DND-41 (cell line): Measurements from ENCODE around the gene PSKH1.
A peak's percentile ranks its signal among the peaks of the same experiment; 100 is the strongest.
"Not testable (repeated sequence)": the region's sequence is repeated elsewhere in the genome, so short reads cannot be mapped to it uniquely, and the experiment has no call there.

ENCODE experiments used
- ATAC-seq: fragments of 200-7000 bp; cut with Tn5 transposase; 3 replicates; pipeline ENCODE4 v1.9.1; 2021; ENCODE audit warnings: low read depth; ENCODE audit not compliant: insufficient read depth
- DNase-seq: peaks from one replicate; pipeline ENCODE4 v3.0.0-alpha.2; 2020
- H2AFZ ChIP-seq: 2 replicates; pipeline ENCODE4 v1.6.0; 2012; ENCODE audit warnings: low read depth, low read length
- H3K27ac ChIP-seq: 2 replicates; pipeline ENCODE4 v1.5.1; 2012; ENCODE audit warnings: low read length, inconsistent platforms
- H3K27me3 ChIP-seq: fragments of 200-600 bp; sonication (generic); 2 replicates; pipeline ENCODE4 v1.6.0; 2012; ENCODE audit warnings: low read length, mild to moderate bottlenecking, inconsistent platforms; ENCODE audit not compliant: insufficient read depth, poor library complexity
- H3K36me3 ChIP-seq: 2 replicates; pipeline ENCODE4 v1.5.1; 2012; ENCODE audit warnings: low read length, inconsistent platforms; ENCODE audit not compliant: insufficient read depth
- H3K4me1 ChIP-seq: 2 replicates; pipeline ENCODE4 v1.5.1; 2012; ENCODE audit warnings: mild to moderate bottlenecking, low read length; ENCODE audit not compliant: insufficient read depth
- H3K4me2 ChIP-seq: 2 replicates; pipeline ENCODE4 v1.6.0; 2012; ENCODE audit warnings: mild to moderate bottlenecking, moderate library complexity, low read length, inconsistent platforms; ENCODE audit not compliant: insufficient read depth
- H3K4me3 ChIP-seq, 2 experiments: fragments of 200-600 bp in 1 of 2; shearing (Covaris generic) in 1 of 2; 2 replicates each; pipeline ENCODE4 v1.5.1; 2012 to 2016; ENCODE audit warnings: inconsistent platforms in 2 of 2, low read length in 2 of 2, mild to moderate bottlenecking in 2 of 2, low read depth in 1 of 2, moderate library complexity in 1 of 2
- H3K79me2 ChIP-seq: 2 replicates; pipeline ENCODE4 v1.6.0; 2012; ENCODE audit warnings: low read length, inconsistent platforms; ENCODE audit not compliant: insufficient read depth
- H3K9ac ChIP-seq: 2 replicates; pipeline ENCODE4 v1.6.0; 2012; ENCODE audit warnings: low read depth, mild to moderate bottlenecking, inconsistent platforms, low read length, moderate library complexity
- H3K9me3 ChIP-seq: 2 replicates; pipeline ENCODE4 v1.5.1; 2012; ENCODE audit warnings: low read length, moderate library complexity, mild to moderate bottlenecking, inconsistent platforms; ENCODE audit not compliant: insufficient read depth, severe bottlenecking
- H4K20me1 ChIP-seq: 2 replicates; pipeline ENCODE4 v1.6.0; 2012; ENCODE audit warnings: low read length; ENCODE audit not compliant: insufficient read depth
- CTCF ChIP-seq: IDR thresholded peaks from 2 replicates; pipeline ENCODE4 v1.5.1; 2012; ENCODE audit warnings: borderline replicate concordance, low read length, moderate library complexity, mild to moderate bottlenecking; ENCODE audit not compliant: poor library complexity, severe bottlenecking; ENCODE audit errors: extremely low read depth
- EZH2 ChIP-seq: IDR thresholded peaks from 3 replicates; pipeline ENCODE4 v1.6.1; 2012; ENCODE audit warnings: borderline replicate concordance, low read depth, mild to moderate bottlenecking, moderate library complexity, low read length, inconsistent platforms; ENCODE audit not compliant: severe bottlenecking

PSKH1 gene

DNA sequence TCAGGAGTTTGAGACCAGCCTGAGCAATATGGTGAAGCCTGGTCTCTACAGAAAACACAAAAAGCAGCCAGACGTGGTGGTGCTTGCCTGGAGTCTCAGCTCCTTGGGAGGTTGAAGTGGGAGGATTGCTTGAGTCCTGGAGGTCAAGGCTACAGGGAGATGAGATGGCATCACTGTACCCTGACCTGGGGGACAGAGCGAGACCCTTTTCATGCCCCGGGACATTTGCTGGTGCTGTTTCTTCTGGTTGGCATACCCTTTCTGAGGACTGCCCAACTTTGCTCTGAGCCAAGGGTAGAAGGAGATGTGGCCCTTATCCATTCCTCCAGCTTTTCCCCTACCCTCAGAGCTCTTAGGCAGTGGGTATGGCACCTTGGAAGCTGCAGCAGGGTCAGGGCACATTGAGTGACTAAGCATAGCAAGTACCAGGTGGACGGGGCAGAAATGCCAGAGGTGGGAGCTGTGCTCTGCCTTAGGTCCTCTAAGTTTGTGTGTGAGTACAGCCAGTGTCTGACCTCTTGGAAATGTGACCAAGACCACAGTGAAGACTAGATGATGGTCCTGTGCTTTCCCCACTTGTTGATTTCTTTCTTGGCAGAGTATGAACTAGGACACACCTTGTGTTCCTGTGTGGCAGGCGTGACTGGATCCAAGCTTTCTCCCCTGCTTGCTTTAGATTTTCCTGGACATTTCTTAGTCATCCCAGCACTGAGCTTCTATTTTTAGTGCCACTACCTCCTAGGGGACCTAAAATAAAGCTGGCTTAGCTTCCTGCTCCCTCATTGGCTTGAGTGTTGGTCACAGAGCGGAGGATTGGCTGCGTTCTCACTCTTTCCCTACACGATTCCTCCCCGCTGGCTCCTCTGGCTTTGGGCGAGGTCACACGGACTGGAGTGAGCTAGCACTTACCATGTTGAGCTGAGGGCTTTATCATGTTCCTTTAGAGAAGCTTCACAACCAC is 30.2 kb upstream of the PSKH1 start:
- Histone ChIP-seq H3K27me3 (no peaks in the 10 kb centered on the region), H3K79me2 (peaks cover 91% of the 10 kb centered on the region), H3K27ac (no peak overlapping the region), H3K9ac (no peak overlapping the region), H3K9me3 (no peaks in the 10 kb centered on the region), H4K20me1 (peaks cover 69% of the 10 kb centered on the region), H3K4me1 (no peaks in the 10 kb centered on the region), H3K4me2 (no peak overlapping the region), H2AFZ (no peak overlapping the region), H3K36me3 (peaks cover 67% of the 10 kb centered on the region), H3K4me3 (no peak overlapping the region)
- ATAC-seq (no peak), DNase-seq (no peak)
- TF ChIP-seq EZH2 (no peak), CTCF (no peak)

GRCh38 chr16:67864044-67864443 is 29.0 kb upstream of the PSKH1 start:
- H3K4me2 ChIP-seq, H3K4me1 ChIP-seq, H3K27me3 ChIP-seq, ATAC-seq, H3K27ac ChIP-seq, H2AFZ ChIP-seq, DNase-seq, H3K4me3 ChIP-seq, H3K9ac ChIP-seq, H3K9me3 ChIP-seq: not testable (repeated sequence)
- Histone ChIP-seq H3K79me2 (peaks cover 79% of the 10 kb centered on the region), H4K20me1 (peaks cover 64% of the 10 kb centered on the region), H3K36me3 (peaks cover 79% of the 10 kb centered on the region)

GRCh38 chr16:67864594-67864993 is 28.5 kb upstream of the PSKH1 start:
- H3K4me1 ChIP-seq = no peaks in the 10 kb centered on the region
- H3K27ac ChIP-seq = no peak overlapping the region
- H3K4me2 ChIP-seq = no peak overlapping the region
- ATAC-seq (no peak), DNase-seq (no peak)
- no peak overlapping the region for H3K9ac ChIP-seq
- H3K4me3 ChIP-seq = no peak overlapping the region
- no peaks in the 10 kb centered on the region for H3K9me3 ChIP-seq
- H3K79me2 ChIP-seq = peaks cover 74% of the 10 kb centered on the region
- H2AFZ ChIP-seq = no peak overlapping the region
- H4K20me1 ChIP-seq = peaks cover 63% of the 10 kb centered on the region
- no peaks in the 10 kb centered on the region for H3K27me3 ChIP-seq
- no peak for TF ChIP-seq CTCF
- no peak for TF ChIP-seq EZH2
- peaks cover 83% of the 10 kb centered on the region for H3K36me3 ChIP-seq

DNA sequence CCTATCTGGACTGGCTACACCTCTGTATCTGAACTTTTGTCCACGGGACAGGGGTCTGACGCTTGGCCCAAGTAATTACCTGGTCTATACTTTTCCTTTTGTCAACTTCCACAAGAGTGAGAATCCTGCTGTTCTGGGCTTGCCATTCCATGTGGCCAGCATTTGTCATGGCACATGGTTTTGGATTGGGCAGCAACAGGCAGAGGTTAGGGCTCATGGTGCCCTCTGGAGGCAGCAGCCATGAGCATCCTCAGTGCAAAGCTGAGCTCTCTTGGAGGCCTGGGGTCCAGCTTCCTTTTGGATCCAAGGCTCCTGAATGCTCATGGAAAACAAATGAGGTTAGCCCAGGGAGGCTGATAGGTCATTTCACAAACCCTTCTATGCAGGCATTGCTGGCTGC is 27.7 kb upstream of the PSKH1 start:
- Histone ChIP-seq H3K9ac (no peak overlapping the region), H3K27ac (no peak overlapping the region), H3K4me1 (no peaks in the 10 kb centered on the region), H4K20me1 (peaks cover 64% of the 10 kb centered on the region), H3K27me3 (no peaks in the 10 kb centered on the region), H3K79me2 (peaks cover 68% of the 10 kb centered on the region), H3K4me2 (no peak overlapping the region), H3K36me3 (peaks cover 88% of the 10 kb centered on the region), H3K9me3 (no peaks in the 10 kb centered on the region), H2AFZ (no peak overlapping the region), H3K4me3 (no peak overlapping the region)
- ATAC-seq (peak; percentile 73), DNase-seq (peak; percentile 38)
- no peak for TF ChIP-seq EZH2
- TF ChIP-seq CTCF = peak; percentile 61
